SKM-1 (cell line): Measurements from ENCODE around the gene GDF2.

Experiments
- DNase-seq: peaks from one replicate; lab custom pipeline; 2025; ENCODE audit not compliant: unreplicated experiment; lab: John Stamatoyannopoulos, UW

Gene GDF2

GRCh38 chr10:47322300-47323061 lies at the start of gene GDF2:
GDF2 (plus strand) TSS chr10:47322454; CDS start chr10:47322669, 215 bp downstream.
- no peak for DNase-seq

DNA sequence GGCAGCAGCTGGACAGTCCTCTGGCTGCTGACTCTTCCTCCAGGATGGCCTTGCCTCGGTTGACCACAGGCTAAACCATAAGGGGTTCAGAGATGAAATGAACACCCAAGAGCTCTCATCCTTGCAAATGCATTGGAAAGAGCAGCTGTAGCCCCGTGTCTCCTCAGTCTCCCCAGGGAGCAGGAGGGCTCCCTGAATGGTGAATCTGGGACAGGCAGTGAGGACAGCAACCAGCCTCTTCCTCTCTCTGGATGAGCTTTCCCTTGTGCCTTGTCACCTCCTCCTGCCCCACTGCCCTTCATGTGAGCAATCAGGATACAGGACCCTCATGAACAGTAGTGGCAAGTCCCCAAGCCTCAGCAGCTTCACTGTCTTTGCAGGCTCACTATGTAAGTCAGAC lies 46.2 kb upstream of the GDF2 start:
- DNase-seq, result no peak

DNA sequence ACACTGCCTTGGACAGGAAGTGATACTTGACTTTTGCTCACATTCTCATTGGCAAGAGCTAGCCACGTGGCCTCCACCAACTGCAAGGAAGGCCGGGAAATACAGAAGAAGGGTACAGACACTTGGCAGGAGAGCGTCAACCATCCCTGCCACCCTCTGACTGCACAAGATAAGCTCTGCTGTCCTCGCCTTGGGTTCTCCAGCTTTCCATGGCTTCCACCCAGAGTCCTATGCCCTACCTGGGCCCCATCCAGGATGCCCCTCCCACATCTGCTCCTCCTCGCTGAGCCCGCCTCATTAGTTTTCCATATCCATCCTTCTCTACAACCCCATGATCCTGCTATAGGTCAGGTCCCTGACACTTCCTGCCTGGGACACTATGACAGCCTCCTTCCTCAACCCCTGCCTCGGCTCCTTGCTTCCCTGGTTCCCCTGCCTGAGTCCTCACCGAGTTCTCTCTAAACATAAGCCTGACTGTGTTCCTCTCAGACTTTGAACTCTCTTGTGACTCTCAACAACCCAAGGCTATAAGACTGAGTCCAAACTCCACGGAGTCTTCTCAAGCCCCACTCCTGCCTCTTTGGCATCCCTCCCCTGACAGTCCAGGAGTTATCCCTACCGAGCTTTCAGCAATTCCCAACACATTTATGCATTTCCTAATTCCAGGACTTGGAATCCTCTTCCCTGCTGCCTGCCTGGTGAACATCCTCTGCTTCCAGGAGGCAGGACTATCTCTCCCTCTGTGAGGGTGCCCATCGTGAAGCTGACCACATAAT lies 45.5 kb upstream of the GDF2 start:
- no peak for DNase-seq

DNA sequence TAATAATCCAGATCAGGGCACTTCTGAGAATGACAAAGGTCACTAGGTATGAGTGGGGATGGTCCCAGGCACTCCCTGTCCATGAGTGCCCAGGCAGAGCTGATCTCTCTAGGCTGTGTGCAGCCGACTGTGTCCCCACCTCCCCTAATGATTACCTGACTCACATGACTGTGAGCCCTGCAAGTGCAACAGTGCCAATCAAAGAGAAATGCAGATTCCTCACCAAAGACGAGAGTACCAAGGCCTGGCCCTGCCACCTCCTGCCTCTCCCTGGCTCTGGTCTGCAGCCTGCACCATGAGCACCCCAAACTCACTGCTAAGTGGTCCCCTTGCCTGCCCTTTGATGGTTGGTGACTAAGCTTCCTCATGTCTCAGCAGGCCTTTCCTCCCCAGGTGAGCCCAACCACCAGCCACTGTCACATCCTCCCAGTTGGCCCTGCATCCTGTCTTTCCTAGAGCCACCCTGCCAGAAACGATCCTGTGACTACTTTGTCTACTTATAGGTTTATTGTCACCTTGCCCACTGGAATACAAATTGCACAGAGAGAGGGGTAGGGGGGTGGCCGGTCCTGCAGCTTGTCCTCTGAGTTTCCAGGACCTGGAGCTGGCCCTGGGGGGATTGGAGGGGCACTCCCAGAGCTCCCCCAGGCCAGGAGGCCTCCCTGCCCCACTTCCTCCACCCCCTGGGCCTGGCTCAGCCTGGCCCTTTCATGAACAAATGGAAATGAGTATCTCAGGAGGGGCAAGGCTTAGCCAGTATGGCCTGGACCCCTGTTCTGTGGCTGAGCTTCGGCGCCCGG lies 44.7 kb upstream of the GDF2 start:
- DNase-seq, result no peak

GRCh38 chr10:47278152-47278473 lies 44.1 kb upstream of the GDF2 start:
- DNase-seq, result no peak

DNA sequence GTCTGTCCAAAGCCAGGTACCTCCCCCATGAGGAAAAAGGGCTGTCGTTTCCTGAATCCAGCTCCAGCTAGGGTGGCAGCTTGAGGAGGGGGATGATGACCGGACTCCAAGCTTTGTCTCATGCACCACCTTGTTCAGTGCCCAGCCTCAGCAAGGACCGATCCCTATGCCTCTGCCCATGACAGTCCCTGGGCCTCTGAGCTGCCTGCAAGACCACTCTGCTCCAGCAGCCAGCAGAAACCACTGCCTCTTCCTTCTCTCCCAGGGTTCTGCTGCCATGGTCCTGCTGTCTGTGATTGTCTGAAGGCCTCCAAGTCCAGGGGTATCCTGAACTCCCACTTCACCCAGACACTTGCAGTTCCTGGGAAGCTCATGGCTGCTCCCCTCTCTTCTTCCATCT lies 43.5 kb upstream of the GDF2 start:
- DNase-seq, result no peak

GRCh38 chr10:47279276-47279675 lies 43.0 kb upstream of the GDF2 start:
- DNase-seq, result no peak

DNA sequence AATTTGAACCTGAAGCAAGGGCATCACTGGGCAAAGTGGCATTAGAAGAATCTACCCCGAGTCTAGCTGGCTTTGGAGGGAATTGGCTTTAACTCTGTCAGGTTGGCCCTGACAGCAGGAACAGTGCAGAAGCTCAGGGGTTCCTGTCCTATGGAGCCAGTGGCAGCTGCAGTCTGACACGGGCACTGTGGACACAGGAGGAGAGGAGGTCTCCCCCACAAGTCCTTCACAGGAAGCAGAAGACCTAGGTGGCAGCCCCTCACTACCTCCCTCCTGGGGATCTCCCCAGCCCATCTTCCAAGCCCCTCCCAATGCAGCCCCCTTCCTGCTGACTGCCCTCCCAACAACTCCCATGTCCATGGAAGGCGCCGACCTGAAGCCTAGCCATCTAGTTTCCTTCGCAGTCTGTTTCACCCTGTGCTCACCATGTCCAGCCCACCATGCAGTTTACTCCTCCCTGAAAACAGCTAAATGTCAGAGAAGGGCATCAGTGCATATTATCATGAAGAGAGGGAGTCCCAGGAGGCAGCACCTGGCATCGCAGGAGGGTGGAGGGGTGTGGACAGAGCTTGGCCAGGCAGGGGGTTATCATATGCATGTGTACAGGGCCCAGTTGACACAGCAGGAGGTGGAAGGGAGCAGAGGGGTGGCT lies 40.1 kb upstream of the GDF2 start:
- no peak for DNase-seq

DNA sequence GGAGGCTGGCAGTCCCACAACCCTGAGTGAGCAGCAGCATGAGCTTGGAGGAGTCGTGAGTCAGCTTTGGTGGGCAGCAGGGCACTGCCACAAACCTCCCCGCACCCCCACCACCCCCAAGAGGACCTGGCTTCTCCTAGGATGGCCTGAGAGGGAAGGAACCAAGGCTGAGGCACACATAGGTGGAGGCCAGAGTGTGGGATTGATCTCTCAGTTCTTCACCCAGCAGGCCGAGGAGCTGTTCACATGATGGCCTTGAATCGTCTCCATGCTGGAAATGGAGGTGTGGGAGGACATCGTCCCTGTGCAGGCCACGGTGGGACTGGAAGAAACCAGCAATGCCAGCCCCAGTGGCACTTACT lies 39.6 kb upstream of the GDF2 start:
- DNase-seq, result no peak

GRCh38 chr10:47283101-47283630 lies 39.1 kb upstream of the GDF2 start:
- DNase-seq, result no peak

GRCh38 chr10:47283848-47284247 lies 38.4 kb upstream of the GDF2 start:
- DNase-seq, result no peak

DNA sequence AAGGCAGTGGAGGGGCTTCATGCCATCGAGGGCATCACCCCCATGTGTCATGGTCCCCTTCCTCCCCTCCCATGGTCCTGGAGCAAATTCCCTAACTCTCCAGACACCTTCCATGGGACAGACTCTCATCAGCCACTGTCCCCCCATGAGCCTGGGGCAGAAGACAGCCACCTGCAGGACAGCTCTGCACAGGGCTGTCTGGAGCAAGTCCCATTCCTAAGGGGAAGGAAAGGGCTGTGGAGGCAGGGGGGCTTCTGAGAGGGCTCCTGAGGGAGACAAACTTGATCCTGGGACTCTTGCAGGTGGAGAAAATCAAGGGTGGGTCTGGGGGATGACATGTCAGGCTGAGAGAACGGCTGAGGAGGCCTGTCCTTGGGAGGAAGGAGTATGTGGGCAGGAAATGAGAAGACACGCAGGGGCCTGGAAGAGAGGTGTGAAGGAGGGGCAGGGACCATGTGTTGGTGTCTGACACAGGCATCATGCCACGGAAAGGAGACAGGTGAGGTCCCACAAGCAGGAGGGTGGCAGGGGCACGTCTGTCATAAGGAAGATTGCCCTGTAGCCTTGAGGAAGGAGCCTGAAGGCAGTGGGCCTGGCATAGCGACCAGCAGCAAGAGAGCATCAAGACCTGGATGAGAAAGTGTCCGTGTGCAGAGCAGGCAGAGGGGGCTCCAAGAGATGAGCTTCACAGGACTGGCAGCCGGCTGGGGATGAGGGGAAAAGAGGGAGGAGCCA lies 36.7 kb upstream of the GDF2 start:
- DNase-seq, result no peak

- no peak for DNase-seq
Observed at GRCh38 chr10:47286116-47286505, 36.1 kb upstream of the GDF2 start.

GRCh38 chr10:47286591-47287315 lies 35.5 kb upstream of the GDF2 start:
- no peak for DNase-seq

GRCh38 chr10:47287365-47287802 lies 34.9 kb upstream of the GDF2 start:
- DNase-seq, result no peak

GRCh38 chr10:47287805-47288204 lies 34.4 kb upstream of the GDF2 start:
- no peak for DNase-seq

DNA sequence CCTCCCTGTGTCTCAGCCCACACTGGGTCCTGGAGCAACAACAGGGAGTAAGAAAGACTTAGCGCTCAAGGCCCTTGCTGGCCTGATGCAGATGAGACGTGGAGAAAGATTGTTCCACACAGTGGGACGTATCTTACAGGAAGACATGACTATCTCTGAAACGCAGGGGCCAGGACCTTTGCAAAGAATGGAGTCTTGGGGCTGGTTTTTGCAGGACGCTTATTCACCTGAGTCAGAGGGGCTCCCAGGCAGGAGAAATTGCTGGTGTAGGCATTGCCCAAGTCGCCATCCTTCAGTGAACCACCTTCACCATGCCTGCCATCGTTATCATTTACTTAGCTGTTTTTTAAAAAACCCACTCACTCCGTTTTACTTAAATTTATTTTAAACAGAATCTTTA lies 34.0 kb upstream of the GDF2 start:
- DNase-seq, result no peak

- DNase-seq, result no peak
Observed at GRCh38 chr10:47288916-47289495, 33.2 kb upstream of the GDF2 start.

DNA sequence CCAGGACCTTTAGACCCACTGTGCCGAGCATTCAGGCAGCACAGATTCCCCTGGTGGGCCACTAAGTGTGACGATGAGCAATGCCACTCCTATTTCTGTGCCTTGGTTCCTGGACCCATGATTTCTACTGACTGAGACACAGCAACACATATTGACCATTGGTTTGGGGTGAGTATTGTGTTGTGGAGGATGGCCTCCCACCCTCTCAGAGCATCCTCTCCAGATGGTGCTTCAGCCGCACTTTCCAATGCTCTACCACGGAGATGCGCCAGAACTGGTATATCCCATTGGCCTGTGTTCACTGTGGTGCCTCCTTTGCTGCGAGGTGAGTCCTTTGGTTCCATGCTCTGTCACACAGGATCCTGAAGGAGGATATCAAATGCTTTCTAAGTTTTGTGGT lies 32.3 kb upstream of the GDF2 start:
- DNase-seq, result no peak
